GM19395 (cell line): ENCODE results near the gene KCNC3.

ENCODE experiments used
- ATAC-seq: cut with Tn5 transposase; IDR thresholded peaks from one replicate; pipeline ENCODE4 v1.9.1; 2021; ENCODE audit warnings: mild to moderate bottlenecking, moderate library complexity; ENCODE audit not compliant: unreplicated experiment

Gene KCNC3

DNA sequence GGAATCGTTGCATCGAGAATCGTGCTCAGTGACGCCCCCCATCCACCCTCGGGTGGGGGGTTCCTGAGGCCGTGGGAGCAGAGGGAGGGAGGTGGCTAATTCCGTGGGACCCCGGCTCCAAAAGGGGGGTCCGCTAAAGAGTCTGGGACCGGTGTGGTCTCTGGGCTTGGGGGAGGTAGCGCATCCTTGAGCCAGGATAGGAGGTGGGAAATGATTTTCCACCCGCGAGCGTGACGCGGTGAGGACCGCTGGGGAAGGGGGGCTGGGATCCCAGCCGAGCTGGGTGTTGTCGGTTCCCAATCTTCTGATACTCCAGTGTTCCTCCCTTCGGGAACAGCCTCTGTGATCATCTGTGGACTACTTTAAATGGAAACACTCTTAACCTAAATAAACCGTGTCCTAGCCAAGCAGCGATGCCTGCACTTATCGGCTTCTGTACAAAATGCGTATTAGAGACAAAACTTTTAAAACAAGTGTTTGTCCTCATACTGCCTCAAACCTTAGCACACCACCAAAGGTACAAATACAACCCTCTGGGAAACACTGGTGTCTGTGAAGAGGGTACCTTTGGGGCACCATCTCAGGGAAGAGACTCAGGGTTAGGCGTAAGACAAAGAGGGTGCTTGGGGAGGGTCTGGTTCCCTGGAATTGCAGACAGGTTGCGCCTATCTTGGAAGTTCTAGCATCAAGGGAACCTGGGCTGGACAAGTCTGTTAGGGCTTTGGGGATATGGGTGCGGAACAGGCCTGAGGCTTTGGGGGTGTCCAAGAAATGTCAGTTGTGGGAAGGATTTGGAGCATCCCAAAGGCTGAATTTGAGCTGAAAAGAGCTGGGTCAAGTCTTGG is 16.0 kb downstream of the KCNC3 start:
- no peak for ATAC-seq

DNA sequence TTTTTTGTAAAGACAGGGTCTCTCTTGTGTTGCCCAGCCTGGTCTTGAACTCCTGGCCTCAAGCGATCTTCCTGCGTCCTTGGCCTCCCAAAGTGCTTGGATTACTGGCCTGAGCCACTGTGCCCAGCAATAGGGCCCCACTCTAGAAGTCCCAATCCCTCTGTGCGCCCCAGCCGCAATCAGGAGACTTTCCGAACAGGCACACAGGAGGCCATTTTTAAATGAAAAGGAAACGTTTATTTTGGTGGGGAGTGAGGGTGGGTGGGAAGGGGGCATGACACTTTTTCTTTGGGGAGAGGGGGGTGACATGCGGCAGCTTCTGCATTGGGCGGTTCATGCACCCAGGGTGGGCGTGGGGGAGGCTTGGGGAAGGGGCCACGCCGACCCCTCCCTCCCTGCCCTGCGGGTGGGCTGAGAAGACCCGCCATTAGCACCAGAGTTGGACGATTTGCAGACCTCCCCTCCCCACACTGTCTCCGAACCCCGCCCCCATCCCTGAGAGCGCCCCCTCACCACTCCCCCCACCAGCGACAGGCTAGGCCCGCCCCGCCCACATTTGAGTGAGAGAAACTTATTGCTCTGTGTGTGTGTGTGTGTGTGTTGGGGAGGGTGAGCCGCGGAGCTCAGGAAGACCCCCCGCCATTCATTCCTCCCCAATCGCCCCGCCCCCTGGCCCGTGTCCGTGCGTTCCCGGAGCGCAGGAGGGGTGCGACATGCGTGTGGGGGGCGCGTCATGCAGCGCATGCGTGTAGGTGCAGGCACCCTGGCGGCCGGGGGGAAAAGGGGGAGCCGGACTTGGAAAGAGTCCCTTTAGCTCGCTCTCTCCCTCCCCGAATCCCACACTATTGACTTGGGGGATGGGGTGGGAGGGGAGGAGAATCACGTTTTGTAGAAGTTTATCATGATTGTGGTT is 17.2 kb downstream of the KCNC3 start:
- ATAC-seq, result no peak

DNA sequence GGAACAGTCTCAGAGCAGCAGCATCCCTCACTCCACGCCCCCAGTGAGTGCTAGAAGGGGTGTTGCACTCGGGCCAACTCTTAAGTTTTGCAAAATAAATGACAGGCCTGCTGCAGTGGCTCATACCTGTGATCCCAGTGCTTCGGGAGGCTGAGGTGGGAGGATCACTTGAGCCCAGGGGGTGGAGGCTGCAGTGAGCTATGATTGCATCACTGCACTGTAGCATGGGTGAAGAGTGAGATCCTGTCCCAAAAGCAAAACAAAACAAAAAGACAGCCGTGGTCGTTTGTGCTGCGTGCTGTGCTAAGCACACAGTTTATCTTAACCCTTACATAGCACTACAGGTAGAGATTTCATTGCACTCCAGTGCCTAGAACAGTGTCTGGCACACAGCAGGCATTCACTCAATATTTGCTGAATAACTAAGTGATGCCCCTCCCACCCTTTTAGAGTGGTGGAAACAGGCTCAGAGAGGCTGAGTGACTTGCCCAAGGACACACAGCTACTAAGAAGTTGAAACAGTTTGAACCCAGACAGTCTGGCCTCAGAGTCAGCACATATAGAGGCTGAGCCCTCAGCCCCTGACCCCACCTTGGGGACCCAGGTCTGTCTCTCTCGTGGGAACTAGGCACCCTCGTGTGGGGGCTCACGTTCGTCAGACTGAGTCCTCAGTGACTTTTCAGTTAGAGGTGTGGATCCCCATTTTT is 18.3 kb downstream of the KCNC3 start:
- ATAC-seq, result no peak

DNA sequence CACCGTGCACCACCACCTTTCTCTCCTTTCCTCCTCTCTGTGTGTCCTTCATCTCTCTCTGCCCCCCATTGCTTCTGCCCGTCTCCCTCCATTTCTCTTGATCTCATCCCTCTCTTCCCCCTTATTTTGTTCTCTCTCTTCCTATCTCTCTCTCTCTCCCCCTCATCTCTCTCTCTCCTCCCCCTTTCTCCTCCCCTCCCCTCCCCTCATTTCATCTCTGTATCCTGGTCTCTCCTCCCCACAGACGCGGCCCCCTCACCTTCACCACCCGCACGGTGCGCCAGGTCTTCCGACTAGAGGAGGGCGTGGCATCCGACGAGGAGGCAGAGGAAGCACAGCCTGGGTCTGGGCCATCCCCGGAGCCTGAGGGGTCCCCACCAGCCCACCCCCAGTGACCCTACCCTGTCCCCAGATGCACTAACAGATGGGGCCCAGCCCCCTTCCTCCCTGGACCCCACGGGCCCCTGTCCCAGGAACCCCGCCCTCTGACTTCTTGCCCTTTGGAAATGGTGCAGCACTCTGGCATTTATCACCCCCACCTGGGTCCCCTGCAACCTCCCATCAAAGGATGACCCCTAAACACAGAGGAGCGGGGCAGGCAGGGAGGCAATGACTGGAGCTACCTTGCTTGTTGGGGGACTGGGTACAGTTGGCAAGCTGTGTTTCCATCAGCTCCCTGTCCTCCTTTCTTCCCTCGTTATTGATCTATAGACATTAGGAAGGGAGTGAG is 19.6 kb downstream of the KCNC3 start:
- ATAC-seq, result no peak

DNA sequence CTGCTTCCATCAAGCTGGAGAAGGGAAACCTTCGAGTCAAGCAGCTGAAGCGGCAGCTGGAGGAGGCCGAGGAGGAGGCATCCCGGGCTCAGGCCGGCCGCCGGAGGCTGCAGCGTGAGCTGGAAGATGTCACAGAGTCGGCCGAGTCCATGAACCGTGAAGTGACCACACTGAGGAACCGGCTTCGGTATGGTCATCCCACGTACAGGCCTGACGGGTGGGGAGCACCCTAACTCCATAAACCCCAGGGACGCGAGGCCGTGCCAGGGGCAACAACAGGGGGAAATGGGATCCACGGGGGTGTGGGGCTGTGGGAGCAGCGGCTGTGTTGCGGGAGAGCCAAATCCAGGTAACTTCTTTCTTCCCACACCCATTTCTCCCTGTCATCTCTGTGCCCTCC is 20.2 kb downstream of the KCNC3 start:
- no peak for ATAC-seq

DNA sequence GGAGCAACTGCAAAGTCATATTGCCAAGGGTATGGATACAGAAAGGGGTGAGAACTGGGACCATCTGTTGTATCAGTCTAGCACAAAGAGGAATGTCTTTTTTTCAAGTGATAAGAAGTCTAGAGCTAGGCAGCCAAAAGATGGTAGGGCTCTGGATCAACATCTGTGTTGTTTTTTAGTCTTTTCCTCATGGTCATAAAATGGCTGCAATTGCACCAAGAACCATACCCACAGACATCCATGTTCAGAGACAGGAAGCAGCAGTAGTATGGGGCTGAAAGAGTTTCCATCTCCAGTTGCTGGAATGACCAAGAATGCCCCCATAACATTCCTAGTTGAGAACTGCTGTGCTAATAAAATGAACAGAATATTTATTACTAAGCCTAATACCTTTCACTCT is 25.6 kb downstream of the KCNC3 start:
- ATAC-seq, result no peak

DNA sequence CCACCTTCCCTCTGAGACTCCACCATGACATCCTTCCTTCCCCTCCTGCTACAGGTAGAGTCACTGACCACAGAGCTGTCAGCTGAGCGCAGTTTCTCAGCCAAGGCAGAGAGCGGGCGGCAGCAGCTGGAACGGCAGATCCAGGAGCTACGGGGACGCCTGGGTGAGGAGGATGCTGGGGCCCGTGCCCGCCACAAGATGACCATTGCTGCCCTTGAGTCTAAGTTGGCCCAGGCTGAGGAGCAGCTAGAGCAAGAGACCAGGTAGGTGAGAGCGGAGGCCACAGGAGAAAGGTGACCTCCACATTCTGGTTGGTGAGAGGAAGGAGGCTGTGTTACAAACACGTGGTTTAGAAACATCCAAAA is 27.6 kb downstream of the KCNC3 start:
- no peak for ATAC-seq

DNA sequence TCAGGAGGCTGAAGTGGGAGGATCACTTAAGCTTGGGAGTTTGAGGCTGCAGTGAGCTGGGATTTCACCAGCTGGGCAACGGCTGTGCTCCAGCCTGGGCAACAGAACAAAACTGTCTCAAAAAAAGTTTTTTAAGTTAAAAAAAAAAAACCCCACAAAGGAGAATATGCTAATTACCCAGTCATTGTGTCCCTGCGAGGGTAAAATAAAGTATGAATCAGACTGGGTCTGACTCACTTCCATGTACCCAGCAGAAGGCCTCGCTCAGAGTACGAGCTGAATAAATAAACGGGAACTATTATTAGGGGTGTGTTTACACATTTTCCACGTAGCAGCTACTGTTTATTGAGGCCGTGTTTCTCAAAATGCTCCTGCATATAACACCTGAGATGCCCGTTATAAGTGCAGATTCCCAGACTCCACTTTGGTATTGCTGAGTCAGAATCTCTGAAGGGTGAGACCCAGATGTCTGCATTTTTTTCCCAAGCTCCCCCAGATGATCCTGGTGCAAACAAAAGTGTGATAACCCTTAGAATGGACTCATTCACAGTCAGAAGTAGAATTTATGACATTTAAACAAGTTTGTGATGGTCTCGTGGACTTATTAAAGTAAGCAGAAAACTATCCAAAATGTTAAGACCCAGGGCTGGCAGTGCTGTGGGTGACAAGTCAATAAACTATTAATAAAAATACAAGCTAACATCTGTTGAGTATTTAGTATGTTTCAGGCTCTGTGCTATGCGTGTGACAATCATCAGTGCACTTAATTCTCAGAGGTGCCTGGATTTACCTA is 28.2 kb downstream of the KCNC3 start:
- ATAC-seq, result no peak

DNA sequence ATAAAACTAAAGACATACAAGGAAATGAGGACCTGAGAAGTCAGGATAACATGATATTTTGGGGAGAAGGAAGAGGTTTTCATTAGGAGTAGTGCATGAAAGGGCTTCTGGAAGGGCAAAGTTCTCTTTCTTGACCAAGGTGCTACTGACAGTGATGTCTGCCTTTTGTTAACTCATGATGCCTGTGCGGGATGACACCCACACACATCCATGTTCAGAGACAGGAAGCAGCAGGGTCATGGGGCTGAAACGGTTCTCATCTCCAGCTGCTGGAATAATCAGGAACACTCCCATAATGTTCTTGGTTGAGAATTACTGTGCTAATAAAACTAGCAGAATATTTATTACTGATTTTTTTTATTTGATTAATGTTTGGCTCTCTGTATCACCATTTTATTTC is 29.1 kb downstream of the KCNC3 start:
- ATAC-seq, result no peak

DNA sequence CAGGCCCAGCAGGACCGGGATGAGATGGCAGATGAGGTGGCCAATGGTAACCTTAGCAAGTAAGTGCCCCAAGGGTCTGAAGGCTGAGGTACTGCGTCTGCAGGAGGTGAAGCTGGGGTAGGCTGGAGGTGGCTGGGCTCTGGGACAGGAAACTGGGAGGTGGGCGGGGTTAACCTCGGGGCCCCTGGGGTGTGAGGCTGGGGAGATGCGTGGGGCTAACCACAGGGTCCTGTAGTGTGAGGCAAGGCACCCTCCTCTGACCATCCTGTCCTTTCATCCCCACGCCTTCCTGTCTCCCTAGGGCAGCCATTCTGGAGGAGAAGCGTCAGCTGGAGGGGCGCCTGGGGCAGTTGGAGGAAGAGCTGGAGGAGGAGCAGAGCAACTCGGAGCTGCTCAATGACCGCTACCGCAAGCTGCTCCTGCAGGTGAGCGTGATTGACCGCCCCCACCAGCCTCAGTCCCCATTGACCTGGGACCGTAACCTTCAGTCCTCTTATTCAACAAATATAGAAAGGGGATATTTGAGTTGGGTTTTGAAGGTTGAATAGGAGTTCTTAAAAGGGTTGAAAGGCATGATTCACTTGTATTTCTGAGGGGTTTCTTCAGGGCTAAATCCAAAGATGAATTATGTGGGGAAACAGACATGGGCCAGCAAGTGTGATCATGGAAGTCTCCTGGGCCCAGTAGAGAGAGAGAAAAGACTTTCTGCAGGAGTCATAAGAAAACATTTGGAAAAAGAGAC is 35.7 kb downstream of the KCNC3 start:
- ATAC-seq, result no peak

DNA sequence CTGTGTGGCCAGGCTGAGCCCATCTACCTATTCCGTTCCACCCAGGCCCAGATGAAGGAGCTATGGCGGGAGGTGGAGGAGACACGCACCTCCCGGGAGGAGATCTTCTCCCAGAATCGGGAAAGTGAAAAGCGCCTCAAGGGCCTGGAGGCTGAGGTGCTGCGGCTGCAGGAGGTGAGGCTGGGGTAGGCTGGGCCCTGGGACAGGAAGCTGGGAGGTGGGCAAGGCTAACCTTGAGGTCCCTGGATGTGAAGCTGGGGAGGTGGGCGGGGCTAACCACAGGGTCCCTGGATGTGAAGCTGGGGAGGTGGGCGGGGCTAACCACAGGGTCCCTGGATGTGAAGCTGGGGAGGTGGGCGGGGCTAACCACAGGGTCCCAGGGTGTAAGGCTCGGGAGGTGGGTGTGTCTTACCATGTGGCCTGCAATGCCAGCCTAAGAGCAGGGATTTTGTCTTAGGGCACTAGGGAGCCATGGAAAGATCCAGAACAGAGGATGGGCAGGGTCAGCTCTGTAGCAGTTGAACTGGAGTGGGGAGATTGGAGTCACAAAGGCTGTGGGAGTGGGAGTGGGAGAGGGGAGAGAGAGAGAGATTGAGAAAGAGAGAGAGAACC is 36.9 kb downstream of the KCNC3 start:
- no peak for ATAC-seq

DNA sequence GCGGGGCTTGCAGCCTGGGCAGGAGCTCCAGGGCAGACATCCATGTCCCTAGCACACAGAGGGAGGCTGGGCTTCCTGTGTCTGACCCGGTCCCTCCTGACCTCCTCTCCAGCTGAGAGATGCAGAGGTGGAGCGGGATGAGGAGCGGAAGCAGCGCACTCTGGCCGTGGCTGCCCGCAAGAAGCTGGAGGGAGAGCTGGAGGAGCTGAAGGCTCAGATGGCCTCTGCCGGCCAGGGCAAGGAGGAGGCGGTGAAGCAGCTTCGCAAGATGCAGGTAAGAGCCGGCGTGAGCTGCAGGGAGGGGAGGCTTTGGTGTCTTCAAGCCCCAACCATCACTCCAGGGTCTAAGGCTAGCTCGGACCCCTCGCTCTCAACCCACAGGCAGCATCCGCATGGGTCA is 38.4 kb downstream of the KCNC3 start:
- no peak for ATAC-seq

DNA sequence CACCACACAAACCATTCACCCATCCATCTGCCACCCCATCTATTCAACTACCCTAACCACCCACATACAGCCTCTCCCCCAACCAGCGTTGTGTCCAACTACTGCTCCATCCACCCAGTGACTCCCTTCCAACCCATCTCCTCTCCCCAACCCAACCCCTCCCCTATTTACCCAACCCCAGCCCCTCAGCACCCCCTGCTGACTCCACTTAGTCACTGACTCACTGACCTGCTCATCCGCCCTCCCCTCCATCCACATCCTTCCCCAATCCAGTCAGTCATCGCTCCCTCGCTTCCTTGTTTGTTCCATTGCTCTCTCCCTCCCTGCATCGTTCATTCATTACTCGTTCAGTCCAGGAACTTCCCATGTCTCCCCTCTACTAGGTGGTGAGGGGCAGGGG is 39.2 kb downstream of the KCNC3 start:
- ATAC-seq, result no peak

DNA sequence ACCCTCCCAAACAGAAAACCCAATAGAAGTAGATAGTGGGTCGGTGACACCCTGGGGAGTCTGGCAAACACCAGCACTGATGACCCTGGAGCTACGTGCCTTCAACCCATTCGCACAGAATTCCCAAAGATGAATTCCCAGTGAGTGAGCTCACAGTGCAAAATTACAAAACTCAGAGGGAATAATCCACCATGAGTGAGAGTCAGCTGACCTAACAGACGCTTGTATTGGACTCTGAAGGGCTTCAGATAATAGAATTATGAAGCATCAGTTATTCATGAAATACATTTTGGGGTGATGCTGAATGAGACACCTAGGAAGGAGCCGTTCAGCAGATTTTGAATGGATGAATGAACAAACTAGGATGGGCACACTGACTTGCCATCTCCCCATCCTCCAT is 40.2 kb downstream of the KCNC3 start:
- no peak for ATAC-seq

DNA sequence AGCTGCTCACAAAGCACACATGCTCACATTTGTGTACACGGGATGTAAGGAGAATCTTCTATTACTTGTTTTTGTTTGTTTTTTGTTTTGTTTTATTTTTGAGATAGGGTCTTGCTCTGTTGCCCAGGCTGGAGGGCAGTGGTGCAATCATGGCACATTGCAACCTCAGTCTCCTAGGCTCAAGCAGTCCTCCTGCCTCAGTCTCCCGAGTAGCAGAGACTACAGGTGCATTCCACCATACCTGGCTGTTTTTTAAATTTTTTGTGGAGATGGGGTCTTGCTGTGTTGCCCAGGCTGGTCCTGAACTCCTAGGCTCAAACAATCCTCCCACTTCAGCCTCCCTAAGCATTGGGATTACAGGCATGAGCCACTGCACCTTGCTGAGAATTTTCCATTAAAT is 41.8 kb downstream of the KCNC3 start:
- ATAC-seq, result no peak

DNA sequence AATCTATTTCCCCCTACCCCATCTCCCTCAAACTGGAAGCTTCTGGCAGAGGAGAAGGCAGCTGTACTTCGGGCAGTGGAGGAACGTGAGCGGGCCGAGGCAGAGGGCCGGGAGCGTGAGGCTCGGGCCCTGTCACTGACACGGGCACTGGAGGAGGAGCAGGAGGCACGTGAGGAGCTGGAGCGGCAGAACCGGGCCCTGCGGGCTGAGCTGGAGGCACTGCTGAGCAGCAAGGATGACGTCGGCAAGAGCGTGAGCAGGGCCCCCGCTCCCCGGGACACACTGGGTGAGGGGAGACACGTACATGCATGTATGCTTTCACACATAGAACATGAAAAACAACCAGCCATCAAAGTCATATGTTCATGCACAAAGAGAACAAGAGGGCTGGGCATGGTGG is 42.7 kb downstream of the KCNC3 start:
- ATAC-seq, result no peak

DNA sequence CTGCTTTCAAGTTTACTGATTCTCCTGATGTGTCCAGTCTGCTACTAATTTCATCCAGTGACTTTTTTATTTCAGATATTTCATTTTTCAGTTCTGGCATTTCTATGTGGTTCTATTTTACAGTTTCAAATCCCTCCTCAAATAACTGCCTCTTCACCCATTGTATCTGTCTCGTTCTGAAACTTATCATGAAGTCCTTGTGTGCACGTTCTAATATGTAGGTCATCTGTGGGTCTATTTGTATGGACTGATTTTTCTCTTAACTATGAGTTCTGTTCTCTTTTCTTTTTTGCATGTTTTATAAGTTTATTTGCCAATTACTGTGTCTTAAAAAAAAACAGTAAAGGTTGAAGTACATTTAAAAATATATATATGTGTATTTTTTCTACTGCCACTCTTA is 43.3 kb downstream of the KCNC3 start:
- no peak for ATAC-seq

DNA sequence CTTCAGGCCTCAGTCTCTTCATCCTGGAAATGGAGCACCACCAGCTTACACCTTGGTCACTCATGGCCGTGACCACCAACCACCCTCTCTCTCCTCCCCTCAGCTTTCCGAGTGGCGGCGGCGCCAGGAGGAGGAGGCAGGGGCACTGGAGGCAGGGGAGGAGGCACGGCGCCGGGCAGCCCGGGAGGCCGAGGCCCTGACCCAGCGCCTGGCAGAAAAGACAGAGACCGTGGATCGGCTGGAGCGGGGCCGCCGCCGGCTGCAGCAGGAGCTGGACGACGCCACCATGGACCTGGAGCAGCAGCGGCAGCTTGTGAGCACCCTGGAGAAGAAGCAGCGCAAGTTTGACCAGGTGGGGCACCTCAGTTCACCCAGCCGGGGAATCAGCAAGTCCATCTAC is 47.7 kb downstream of the KCNC3 start:
- ATAC-seq, result no peak

DNA sequence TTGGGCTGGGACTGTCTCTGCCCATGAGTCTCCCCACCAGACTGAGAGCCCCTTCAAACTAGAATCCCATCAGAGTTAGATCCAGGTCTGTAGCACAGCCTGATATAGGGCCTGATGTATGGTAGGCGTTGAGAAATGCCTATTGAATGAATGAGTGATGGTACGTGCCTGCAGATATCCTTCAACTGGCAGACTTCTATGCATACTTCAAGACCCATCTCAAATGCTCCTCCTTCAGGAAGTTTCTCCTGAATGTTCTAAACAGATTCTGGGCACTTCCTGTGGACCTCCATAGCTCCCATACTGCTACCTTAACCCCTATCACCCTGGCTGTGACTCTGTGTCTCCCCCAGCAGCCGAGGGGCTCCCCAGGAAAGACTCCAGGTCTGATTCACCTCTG is 48.2 kb downstream of the KCNC3 start:
- no peak for ATAC-seq
